NAMALWA (cell line): ENCODE data around the gene SCN7A.

Source experiments
- DNase-seq: peaks from one replicate; pipeline ENCODE4 v3.0.0-alpha.2; 2015; ENCODE audit warnings: low spot score

SCN7A gene

DNA sequence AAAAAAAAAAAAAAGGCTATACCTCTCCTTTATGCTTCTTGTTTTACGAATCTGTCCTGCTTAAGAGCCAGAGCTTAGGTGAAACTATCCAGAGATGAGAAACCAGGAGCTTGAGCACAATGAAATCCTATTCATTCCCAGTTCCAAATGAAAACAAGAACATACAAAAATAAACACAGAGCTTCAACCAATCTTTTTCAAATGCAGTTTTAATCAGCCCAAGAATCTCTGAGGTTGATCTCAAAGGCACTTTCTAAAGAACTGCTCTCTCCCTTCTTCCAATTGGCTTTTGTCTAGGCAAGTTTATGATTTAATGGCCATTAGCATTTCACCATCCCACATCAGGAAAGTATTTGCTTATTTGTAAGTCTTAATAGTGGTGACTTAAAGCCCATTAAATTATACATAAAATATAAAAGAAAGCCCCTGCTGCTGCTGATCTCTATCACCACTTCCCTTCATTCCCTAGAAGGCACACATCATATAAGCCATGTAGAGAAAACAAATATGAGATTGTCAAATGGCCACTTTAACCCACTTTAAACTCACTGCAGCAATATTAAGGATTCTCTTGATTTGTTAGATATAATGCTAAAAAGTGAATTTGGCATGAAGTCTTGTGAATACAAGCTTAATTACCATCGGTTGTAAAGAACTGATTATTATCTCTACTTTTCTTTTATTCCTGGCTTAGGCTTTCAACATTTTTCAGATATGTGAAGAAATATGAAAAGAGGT is 89.0 kb downstream of the SCN7A start:
- DNase-seq = no peak

DNA sequence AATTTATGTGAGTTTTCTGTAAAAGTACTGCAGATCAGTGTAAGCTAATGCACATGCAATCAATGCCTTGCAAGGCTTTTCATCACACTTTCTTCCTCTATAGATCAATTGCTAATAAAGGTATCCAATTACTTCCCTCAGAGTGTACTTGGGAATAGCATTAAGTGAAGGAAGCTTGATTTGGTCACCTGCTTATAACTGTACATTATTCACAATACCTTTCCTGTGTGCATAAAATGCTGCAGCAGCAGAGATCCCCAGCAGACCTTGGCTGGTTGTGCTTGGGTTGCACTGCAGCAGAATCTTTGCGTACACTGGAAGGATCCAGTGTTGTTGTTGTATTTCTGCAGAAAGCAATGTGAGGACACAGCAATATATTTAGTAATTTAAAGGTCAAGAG is 99.8 kb downstream of the SCN7A start:
- DNase-seq = no peak

DNA sequence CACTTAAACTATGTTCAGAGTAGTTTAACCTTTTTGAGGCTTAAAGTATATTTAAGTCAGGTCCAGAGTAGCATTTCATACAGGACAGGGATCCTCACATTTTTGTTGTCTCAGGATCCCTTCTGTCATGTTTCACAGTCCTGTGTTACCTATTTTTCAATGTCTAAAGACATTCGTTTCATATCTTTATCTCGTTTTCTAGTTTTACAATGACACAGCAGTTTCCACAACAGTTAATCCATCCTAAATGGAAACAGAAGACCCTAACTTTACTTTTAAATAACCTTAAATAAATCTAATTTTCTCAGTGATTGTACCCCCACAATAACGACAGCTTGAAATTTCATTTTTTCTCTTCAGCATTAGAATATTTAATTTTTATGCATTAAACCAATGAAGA is 101.0 kb downstream of the SCN7A start:
- DNase-seq = no peak

DNA sequence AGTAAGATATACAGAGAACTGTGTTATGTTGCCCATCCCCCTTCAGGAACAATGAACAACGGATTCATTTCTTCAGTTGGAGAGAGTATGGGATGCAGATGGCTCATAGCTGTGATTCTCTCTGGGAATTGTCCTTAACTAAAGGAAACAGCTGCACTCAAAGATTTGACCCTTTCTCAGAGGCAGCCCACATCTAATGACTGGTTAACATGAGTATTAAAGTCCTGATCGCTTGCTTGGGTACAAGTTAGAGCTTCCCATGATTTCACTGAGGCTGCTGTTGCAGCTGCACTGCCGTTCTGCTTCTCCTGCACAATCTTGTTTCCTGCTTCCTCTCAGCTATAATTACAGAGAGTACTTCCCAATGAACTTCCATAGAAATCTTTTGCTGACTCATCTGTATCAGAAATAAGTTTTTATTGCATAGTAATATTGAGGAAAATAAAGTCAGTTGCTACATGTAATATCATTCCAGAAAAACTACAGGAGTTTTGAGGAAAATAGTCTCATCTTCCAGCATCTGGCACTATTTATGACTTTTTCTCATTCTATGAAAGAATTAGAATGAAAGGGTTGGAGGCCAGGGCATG is 105.5 kb downstream of the SCN7A start:
- DNase-seq = no peak

DNA sequence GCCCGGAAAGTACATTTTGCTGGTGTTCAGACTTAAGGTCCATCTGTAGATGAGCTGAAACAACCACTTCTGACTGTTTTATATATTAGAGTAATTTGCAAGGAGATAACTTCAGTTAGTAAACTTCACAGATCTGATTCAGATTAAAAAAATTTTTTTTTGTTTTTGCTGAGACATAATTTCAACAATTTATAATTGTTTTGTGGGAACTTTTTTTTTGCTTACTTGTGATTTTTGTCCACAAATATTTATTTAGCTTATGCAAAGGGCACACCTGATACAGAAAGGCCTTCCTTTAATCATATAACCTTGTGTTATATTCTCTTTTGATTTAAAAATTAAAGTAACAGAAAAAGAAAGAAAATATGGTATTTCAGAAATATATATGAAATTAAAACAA is 108.7 kb downstream of the SCN7A start:
- DNase-seq = no peak

DNA sequence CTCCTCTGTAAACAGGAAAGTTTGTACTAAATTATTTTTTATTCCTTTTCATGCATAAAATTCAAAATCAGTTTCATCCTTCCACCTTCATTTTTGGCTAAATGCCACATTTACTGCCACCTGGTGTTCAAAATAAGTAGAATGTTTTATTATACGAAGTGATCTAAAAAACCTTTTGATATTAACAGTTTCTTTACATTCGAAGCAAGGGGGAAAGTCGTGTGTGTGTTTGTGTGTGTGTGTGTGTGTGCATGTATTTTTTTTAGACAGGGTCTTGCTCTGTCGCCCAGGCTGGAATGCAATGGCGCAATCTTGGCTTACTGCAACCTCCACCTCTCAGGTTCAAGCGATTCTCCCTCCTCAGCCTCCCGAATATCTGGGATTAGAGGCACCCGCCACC is 109.3 kb downstream of the SCN7A start:
- DNase-seq = peak; percentile 64

DNA sequence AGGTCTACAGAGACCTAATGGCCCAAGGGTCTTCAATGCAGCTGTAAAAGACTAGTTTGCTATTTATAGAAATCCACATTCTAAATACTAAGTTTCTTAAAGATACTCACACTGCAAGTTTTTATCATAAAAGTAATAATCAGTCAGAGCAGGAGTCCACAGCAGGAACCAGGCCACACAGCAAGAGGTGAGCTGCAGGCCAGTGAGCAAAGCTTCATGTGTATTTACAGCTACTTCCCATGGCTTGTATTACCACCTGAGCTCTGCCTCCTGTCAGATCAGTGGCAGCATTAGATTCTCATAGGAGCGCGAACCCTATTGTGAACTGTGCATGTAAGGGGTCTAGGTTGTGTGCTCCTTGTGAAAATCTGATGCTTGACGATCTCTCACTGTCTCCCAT is 111.6 kb downstream of the SCN7A start:
- DNase-seq = no peak

DNA sequence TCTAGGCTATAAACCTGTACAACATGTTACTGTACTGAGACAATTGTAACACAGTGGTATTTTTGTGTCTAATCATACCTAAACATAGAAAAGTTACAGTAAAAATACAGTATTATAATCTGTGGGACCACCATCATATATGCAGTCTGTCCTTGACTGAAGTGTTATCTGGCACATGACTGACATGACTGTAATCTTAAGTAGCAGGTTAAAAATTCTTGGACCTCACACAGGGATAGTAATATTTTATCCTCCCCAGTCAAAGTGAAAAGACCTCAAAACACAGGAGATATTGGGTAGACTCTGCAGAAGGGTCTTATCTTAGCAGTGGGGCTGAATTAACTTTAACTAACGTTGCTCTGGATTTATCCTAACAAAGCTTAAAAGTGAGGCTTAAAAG is 113.4 kb downstream of the SCN7A start:
- no peak for DNase-seq

DNA sequence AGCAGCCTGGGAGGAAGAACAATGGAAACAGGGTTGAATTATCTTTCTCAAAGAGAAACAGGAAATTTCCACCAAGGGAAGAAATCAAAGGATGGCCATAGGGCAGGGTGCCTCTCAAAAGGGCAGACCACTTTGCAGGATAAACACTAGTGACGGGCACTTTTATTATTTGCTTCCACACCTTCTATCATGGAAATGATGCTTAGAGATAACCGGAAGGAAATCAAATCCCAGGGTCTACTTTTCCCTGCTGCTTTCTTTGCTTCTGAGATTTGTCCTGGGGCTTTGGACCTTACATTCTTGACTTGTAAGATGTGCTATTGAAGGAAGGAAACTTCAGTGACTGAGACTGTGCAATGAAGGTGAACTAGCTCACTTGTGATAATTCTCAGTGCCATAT is 117.2 kb downstream of the SCN7A start:
- no peak for DNase-seq

DNA sequence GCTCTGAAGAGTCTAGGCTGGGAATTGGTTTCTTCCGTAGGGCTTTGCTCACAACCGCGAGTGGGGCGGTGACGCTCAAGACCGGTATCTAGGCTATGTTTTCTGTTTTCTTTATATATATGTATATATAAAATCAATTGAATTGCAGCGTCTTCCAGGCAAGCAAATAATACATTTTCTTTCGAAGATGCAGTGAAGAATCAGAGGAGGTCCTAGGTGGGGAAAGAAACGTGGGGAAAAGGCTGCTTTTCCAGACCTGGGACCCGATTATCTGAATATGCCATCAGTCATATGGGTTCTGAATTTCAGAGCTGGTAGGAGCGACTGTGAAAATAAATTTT is 117.6 kb downstream of the SCN7A start:
- no peak for DNase-seq

DNA sequence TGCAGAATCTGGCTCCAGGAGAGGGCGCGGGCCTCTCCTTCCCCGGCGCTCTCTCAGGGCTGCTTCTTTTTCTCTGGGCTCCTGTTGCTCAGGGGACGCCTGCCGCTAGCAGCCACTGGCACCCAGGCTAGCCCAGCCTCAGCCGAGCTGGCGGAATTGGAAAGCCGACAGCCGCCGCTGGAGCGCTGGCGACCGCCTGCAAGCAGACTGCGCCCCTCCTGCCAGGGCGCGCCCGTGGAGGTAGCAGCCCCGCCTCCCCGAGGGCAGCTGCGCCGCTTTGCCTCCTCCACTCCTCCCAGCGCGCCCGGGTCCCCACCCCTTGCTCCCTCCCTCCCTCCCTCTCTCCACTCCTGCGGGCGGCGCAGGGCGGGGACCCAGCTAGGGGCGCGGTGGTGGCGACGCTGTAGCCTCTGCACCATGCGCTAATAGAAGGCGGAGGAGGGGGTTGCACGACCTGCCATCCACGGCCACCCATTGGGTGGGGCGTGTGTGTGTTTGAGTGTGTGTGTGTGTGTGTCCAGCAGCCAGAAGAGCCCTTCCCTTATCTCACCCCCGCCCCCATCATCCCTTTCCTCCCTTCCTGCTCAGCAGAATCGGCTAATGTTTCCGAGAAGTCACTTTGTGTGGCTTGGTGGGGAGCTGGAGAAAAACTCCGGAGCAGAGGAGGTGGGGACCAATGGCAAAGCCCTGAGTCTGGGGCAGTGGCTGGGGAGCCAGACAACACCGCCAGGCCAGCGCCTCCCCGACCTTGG is 118.1 kb downstream of the SCN7A start, which contains the start of gene SCN9A:
Gene SCN9A, minus strand, starts transcription at position 209 of the 752 bp plus-strand sequence. CDS start 64,188 bp downstream, outside the sequence.
- DNase-seq = no peak

DNA sequence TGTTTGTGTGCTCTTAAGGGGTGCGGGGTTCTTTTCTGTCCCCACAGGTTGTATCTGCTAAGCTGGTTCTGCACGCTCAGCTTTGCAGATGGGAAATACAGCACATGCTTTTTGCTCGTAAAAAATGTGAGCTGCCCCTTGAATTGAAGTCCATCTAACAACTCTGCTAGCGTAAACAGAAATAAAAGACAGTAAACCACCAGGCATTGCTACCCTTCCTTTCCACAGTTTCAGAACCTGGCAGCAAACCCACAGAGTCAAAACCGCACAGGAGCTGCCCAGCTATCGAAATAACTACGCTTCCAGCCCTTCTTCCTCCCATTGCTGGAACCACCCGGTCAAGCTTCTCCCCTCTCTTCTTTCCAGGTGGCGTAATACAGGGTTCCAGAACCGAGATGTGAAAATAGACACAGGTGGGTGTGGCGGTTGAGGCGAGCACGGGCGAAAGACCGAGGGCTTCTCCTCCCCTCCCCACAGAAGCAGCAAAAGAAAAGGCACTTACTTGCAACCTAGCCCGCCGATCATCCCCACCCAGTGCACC is 118.8 kb downstream of the SCN7A start:
- DNase-seq = no peak

DNA sequence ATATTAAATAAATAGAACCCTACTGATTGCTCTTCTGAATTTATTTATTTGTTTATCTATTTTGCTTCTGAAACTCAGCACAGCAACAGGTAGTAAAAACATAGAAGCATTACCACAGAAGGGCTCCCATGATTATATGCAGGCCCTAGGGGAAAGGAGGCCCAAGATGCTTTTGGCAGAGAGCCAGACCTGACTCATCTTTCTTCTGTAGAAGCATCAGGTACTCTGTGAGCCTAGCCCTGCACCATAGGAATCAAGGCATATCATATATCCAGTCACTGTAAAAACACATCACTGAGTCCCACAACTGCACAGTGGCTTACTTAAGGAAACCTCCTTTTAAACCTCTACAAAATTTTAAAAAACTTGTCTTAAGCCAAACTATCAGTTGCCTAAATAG is 120.1 kb downstream of the SCN7A start:
- DNase-seq = peak; percentile 7

DNA sequence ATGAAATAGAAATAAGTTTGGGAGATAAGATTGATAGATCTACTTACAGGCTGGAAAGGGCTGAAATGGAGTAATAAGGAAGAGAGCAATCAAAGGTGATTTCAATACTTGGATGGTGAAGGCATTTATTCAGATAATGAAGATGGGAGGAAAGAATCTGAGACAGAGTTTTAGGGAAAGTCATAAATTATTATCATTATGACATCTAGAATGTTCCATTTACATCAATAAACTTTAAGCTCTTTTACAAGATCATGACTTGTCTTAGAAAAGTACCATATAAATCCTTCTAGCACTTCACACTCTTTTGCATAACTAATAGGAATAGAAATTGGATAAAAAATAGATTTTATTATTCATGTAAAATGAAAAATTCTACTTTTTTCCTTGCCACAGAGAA is 120.5 kb downstream of the SCN7A start:
- no peak for DNase-seq

DNA sequence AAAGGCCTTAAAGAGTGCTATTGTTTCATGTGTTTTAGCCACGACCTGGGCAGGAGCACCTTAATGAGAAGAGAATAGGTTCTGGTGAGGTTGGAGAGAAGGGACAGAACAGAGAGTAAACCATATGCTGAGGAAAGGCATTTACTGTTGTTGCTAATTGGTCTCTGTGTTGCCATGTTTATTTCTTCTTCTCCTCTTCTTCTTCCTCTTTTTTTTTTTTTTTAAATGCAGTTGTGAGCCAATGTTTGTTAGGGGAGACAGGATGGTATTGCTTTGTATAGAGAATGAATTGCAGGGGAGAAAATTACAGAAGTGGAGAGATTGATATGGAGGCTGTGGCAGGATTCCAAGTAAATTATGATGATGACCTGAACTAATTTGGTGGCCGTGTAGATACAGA is 120.9 kb downstream of the SCN7A start:
- no peak for DNase-seq

DNA sequence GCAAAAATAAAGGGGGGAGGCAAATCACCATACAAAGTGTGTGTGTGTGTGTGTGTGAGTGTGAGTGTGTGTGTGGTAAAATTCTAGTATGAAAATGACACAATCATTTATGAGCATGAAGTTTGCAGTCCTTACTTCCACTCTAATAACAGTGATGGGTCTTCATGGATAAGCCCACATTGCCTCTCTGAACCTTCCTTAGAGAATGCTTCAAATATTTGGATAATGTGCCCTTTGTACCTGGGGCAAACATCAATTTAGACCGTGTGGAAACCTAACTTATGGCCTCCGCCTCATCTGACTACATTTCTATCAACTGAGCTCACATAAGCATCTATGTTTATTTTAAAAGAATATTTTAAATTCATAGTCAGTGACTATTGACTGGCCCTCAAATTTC is 122.0 kb downstream of the SCN7A start:
- no peak for DNase-seq

DNA sequence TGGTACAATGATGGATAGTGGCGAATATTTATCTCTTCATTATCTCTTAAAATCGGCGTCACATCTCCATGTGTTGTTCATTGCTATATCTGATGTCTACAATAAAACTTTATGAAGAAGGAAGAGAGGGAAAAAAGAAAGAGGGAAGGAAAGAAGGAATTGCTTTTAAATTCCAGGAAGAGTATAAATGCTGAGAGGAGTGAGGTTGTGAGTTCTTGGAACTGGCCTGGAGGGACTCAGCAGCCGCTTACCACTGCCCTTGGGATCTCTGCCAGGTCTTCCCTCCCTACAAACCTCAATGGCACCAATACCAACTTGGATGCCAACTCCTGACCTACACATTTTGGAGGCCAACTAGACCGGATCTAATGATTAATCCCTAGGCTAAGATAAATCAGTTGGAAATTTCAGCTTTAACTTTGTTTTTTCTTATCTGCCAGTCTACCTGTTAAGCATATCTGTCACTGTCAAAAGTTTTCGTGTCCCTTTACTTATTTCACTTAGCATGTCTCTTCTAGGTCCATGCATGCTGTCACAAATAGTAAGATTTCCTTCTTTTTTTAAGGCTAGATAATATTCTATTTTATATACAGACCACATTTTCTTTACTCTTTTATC is 128.1 kb downstream of the SCN7A start:
- no peak for DNase-seq

DNA sequence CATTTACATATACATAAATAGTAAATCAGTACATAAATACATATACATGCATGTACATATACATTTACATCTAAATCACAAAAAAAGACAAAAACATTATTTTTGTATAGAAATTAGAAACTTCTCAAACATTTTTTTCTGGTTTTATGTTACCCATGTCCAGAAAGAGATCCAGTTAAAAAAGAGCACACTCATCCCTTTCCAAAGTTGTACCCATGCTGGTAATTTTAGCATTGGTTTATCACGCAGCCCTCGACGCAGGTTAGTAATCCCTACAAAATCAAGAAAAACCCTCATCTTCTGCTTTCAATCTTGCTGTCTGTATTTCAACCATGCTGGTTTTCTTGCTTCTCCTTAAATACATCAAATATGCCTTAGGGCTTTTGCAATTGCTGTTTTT is 128.8 kb downstream of the SCN7A start:
- DNase-seq = no peak

DNA sequence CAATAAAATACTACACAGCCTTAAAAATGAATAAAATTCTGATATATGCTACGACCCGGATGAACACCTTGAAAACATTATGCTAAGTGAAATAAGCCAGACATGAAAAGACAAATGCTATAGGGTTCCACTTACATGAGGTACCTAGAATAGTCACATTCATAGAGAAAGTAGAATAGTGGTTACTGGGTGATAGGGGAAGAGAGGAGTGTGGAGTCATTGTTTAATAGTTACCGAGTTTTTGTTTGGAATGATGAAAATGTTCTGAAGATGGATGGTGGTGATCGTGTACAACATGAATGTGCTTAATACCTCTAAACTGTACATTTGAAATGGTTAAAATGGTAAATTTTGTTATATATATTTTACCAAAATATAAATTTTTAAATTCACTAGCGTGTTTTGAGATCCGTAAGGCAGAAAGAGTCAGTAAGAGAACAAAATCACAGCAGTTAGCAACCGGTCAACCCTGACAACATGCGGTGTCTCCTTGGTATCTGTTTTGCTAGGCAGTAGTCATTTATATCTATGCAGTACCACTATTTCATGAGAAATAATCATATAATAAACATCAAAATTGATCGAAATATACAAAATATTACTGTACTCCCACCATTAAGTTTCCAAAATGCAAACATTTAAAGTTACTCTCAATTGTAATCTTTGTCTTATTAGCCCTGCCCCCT is 129.4 kb downstream of the SCN7A start:
- DNase-seq = no peak

DNA sequence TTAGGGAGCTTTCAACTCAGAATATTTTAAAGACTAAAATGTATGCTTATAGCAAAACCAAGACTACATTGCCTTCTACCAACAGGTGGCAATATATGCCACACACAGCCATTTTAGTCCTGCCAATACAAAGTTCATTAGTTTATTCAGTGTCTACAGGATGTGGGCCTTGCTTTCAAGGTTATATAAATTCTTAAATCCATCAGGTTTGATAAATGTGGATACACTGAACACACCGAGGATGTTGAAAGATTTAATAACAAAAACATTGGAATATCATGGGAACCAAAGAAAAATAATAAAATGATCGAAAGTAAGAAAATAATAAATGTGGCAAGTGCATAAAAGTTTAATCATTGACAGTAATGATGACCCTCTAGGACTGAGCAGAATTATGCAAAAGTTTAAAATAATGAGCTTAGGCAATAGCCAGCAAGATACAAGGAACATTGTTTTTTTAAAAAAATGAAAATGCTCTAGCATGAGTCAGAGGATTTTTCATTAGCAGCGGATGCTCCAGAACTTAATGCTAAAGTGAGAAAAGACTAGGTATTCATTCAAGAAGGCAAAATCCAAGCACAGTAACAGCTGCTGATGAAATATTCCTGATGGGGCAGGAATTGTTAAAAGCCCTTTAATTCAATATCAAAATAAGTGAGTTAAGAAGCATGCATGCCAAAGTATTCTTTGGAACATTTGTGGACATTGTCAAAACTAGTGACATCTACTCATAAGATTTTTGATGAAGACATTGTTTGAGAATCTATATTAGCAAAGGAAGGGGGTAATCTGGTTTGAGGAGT is 132.5 kb downstream of the SCN7A start:
- peak; percentile 42 for DNase-seq

DNA sequence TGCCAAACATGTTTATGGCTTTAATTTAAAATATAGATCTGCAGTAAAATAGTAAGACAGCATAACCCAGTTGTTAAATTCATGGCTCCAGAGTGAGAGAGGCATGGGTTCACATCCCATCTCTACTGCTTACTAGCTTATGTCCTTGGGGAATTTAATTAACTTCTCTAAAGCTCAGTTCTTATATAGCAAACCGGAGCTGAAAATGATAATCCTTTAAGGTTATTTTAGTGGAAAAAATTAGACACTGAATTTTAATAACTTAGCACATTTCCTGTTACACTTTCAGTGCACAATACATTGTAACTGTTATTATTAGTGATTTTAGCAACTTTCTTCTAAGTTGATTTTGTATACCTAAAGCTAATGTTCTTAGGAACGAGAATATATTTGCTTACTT is 133.1 kb downstream of the SCN7A start:
- DNase-seq = no peak
